ENCODE results near the gene LEF1.

GRCh38 chr4:108029016-108029720 lies 139.6 kb downstream of the LEF1 start:
- TF ChIP-seq CTCF (conservative IDR thresholded peaks at IDR 0.05) (no peak), EZH2 (IDR thresholded peaks at IDR 0.05; ENCODE audit: low read depth) (no peak)
